K562 (cell line): ENCODE measurements around the gene ORMDL2.

Source experiments
- ASH1L ChIP-seq: fragments of 450-650 bp; IDR thresholded peaks from 2 replicates; pipeline ENCODE4 v1.6.1; 2018; ENCODE audit warnings: borderline replicate concordance, mild to moderate bottlenecking, low read depth; ENCODE audit not compliant: partially characterized antibody
- FOXP1 ChIP-seq: sonication (generic); formaldehyde crosslinking; IDR thresholded peaks from 2 replicates; pipeline ENCODE4 v1.8.0; 2022; ENCODE audit warnings: mild to moderate bottlenecking, missing genetic modification reagents

DNA sequence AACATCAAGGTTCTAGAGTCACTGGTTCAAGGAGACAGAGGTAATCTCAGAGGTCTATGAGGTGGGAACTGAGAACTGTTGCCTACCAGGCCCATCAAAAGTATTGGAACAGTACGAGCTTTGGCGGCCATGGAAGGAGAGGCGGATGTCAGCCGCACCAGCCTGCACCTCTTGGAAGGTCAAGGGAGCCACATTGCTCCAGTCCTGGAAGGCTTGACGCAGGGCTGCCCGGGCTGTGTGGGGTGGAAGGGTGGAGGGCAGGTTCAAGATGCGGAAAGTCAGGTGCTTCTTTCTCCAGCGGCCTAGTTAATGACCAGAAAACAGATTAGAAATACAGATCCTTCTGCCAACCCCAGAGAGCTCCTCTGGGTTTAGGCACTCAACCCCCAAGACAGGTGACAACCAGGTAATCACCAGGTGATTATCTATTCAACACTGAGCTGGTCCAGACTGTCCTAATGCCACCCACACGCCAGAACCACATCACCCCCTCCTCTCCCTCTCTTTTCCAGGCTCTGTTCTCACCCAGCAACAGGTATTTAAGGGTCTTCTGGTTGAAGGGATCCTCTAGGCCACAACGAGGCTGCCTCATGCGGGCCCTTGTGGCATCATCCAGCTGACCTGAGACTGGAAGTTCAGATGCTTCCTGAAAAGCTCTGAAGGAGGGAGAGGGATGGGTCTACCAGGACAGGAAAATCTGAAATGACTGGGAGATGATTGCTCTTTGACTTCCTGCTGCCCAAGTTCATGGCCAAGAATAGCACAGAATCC, 22.9 kb downstream of the ORMDL2 start:
- TF ChIP-seq FOXP1 (CRISPR knock-in tag): no peak
- no peak for TF ChIP-seq ASH1L
